ENCODE data around the gene MPPED1.

GRCh38 chr22:43462701-43463100, 50.9 kb downstream of the MPPED1 start:
- TF ChIP-seq CTCF (conservative IDR thresholded peaks at IDR 0.05) (no peak), ZFX (IDR thresholded peaks at IDR 0.05) (no peak)

Data from C4-2B (cell line).